ENCODE results near the gene DPYSL4. TPM values are rescaled to one million over a fixed set of nuclear protein-coding genes. Genes with fewer than 3 reads are reported as not detected.

Gene DPYSL4
- total RNA-seq, 1 experiment from 2014 or later: 22.3 TPM

DNA sequence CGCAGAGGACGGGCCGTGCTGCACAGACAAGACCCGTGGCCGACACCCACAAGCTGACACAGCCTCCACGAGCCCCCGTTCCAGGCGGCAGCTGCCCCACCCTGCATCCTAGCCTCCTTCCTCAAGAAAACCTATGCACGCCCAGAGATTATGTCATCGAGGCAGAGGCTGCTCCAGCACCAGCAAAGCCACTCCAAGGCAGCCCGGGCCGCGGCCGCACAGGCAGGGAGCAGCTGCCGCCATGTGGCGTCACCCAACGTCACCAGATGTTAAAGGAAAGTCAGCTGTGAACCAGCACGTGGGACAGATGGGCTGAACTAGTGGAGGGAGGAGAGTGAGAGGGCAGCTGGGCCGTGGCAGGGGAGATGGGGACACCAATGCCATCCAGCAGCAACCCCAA, 61.2 kb downstream of the DPYSL4 start:
- no peak for DNase-seq
- no peaks in the 10 kb centered on the region for H3K36me3 ChIP-seq
- H3K27me3 ChIP-seq: no peaks in the 10 kb centered on the region
- no peak overlapping the region for H3K4me3 ChIP-seq
- no peaks in the 10 kb centered on the region for H3K9me3 ChIP-seq

- peak; percentile 39 for DNase-seq
- Histone ChIP-seq H3K27me3 (no peaks in the 10 kb centered on the region), H3K9me3 (no peaks in the 10 kb centered on the region), H3K36me3 (no peaks in the 10 kb centered on the region), H3K4me3 (peak overlapping the region; percentile 31)
Observed at GRCh38 chr10:132248455-132249225, 61.9 kb downstream of the DPYSL4 start.

GRCh38 chr10:132249226-132249724, 62.5 kb downstream of the DPYSL4 start:
- no peak for DNase-seq
- no peaks in the 10 kb centered on the region for H3K36me3 ChIP-seq
- H3K27me3 ChIP-seq: no peaks in the 10 kb centered on the region
- H3K9me3 ChIP-seq: no peaks in the 10 kb centered on the region
- H3K4me3 ChIP-seq: no peak overlapping the region

GRCh38 chr10:132249824-132250375, 63.2 kb downstream of the DPYSL4 start:
- Histone ChIP-seq H3K36me3 (no peaks in the 10 kb centered on the region), H3K4me3 (no peak overlapping the region), H3K9me3 (no peaks in the 10 kb centered on the region), H3K27me3 (no peaks in the 10 kb centered on the region)
- DNase-seq: no peak

DNA sequence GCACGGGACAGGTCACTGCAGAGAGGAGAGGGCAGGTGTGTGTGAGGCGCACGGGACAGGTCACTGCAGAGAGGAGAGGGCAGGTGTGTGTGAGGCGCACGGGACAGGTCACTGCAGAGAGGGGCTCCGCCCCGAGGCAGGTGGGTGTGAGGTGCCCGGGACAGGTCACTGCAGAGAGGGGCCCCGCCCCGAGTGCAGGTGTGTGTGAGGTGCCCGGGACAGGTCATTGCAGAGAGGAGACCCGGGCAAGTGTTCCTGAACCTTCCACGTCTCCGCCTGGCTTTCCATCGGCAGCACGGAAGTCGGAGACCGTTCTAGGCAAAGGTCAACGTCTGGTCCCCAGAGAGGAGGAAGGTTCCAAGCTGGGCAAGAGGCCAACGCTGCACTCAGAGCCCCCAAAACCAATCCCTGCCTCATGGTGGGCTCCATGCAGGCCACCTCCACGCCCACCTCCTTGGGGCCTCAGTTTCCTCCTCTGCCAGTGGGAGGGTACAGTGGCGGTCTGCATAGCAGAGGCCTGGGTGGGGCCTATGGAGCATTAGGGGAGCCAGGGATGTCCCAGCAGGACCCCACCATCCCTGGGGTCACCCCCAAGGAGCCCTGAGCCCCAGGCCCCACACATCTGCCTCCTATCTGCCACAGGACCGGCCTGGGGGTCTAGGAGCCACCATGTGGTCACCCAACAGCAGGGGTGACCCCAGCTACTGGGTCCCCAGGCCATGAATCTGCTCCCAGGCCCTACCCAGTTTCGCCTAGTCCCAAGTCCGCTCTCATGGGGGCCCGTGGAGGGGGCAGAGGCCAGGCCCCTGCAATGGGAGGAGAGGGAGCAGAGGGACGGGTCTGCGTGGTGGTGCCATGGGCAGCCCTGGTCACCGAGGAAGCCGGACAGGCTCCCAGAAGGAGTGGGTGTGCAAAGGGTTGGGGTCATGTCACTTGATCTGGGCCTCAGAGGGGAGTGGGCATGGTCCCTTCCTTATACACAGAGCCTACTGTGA, 64.0 kb downstream of the DPYSL4 start:
- no peak for DNase-seq
- H3K9me3 ChIP-seq: no peaks in the 10 kb centered on the region
- H3K4me3 ChIP-seq: no peak overlapping the region
- H3K36me3 ChIP-seq: no peaks in the 10 kb centered on the region
- no peaks in the 10 kb centered on the region for H3K27me3 ChIP-seq

GRCh38 chr10:132251928-132252327, 65.2 kb downstream of the DPYSL4 start:
- no peak for DNase-seq
- H3K4me3 ChIP-seq: no peak overlapping the region
- no peaks in the 10 kb centered on the region for H3K9me3 ChIP-seq
- H3K36me3 ChIP-seq: no peaks in the 10 kb centered on the region
- no peaks in the 10 kb centered on the region for H3K27me3 ChIP-seq

DNA sequence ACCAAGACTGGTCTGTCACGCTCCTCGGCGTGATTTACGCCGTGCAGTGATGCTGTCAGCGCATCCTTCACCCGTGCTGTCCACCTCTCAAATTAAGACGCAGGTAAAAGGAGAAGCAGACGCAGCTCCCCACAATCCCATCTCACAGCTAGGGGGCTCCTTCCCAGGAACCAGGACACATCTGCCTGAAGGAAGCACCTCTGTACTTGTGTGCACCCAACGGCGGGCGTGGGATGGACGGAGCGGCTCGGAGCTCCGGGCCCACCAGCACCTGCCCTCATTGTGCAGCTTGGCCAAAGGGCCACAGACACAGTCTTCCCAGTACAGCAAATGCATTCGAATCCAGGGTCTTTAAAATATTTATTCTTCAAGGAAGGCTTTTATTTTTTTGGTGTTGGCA, 65.7 kb downstream of the DPYSL4 start:
- Histone ChIP-seq H3K36me3 (no peaks in the 10 kb centered on the region), H3K4me3 (no peak overlapping the region), H3K27me3 (no peaks in the 10 kb centered on the region), H3K9me3 (no peaks in the 10 kb centered on the region)
- DNase-seq: no peak

- Histone ChIP-seq H3K4me3 (no peak overlapping the region), H3K36me3 (no peaks in the 10 kb centered on the region), H3K27me3 (no peaks in the 10 kb centered on the region), H3K9me3 (no peaks in the 10 kb centered on the region)
- no peak for DNase-seq
Observed at GRCh38 chr10:132253092-132253687, 66.4 kb downstream of the DPYSL4 start.

- no peaks in the 10 kb centered on the region for H3K9me3 ChIP-seq
- no peak overlapping the region for H3K4me3 ChIP-seq
- no peaks in the 10 kb centered on the region for H3K27me3 ChIP-seq
- H3K36me3 ChIP-seq: no peaks in the 10 kb centered on the region
- no peak for DNase-seq
Observed at GRCh38 chr10:132254841-132255240, 68.1 kb downstream of the DPYSL4 start.

Other genes starting within 250 kb of the DPYSL4 start
- gene BNIP3, start 205.0 kb upstream of the DPYSL4 start, total RNA-seq (2014; rRNA removed; shearing (Covaris generic); ENCODE audit: low replicate concordance): 93.6 and 107 TPM in 2 replicates
- 0.07 and 0.99 TPM in 2 replicates for gene JAKMIP3, start 121.0 kb upstream of the DPYSL4 start, total RNA-seq (2014; rRNA removed; shearing (Covaris generic); ENCODE audit: low replicate concordance)
- gene STK32C, start 121.0 kb downstream of the DPYSL4 start, total RNA-seq (2014; rRNA removed; shearing (Covaris generic); ENCODE audit: low replicate concordance): 25.9 and 36.6 TPM in 2 replicates
- 8.3 and 13.7 TPM in 2 replicates for gene LRRC27, start 145.2 kb downstream of the DPYSL4 start, total RNA-seq (2014; rRNA removed; shearing (Covaris generic); ENCODE audit: low replicate concordance)
- gene PWWP2B, start 210.3 kb downstream of the DPYSL4 start, total RNA-seq (2014; rRNA removed; shearing (Covaris generic); ENCODE audit: low replicate concordance): 20.1 and 25.2 TPM in 2 replicates

All from MG63 (cell line).